Measurements from ENCODE around the gene BFSP2. TPM values are rescaled to one million over a fixed set of nuclear protein-coding genes. Genes with fewer than 3 reads are reported as not detected.

BFSP2 gene
- total RNA-seq, 1 experiment from 2014 or later = not detected

DNA sequence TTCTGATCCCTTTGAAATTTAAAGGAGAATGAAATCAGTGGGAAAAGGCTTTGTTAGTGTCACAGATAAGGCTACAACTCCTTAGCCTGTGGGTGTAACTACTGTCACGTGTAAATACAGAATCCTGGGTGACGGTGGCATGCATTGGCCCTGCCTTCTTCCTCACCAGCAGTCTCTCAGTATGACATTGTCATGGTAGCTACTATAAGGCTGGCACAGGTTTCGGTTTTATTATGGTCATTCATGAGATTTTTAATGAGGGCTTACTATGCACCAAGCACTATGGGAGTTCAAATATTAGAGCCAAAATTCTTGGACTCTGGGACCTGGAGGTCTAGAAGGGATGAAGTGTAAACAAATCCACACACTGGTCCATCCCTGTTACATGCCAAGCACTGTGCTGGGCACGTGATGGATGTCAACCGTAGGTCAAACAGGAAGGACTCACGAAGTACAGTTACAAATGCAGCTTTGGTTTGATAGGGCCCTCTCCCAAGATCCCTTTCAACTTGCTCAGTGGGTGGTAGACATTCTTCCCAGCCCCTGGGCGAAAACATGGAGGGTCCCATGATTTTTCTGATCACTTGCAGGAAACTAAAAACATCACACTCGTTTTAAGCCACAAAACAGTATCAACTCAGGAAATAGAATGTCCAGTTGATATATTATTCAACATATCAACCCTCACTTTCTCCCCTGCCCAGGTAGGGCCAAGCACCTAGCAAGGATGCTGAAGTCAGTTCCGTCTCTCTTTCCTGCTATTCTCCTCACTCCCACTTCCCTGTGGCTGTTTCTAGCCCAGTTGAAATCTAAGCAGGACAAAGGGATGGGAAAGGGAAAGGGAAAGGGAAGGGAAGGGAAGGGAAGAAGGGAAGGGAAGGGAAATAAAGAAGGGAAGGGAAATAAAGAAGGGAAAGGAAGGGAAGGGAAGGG lies 25.3 kb downstream of the BFSP2 start:
- intact Hi-C loops (cut with micrococcal nuclease) = no loop called here
- no peak for DNase-seq (ENCODE audit: unreplicated experiment)
- H3K27ac Mint-ChIP-seq (ENCODE audit: low read depth, unreplicated experiment) = no peak overlapping the region
- no peak overlapping the region for H3K4me3 Mint-ChIP-seq (ENCODE audit: unreplicated experiment)
- CTCF ChIA-PET = interaction anchor here (0.6 to 4.2 kb wide), 19 partner anchors 8 to 699 kb away, joined by 3 to 41 read pairs (median 5); no protein-coding TSS in a partner anchor
- no peaks in the 10 kb centered on the region for H3K4me1 Mint-ChIP-seq (ENCODE audit: insufficient read depth, unreplicated experiment)
- no peaks in the 10 kb centered on the region for H3K9me3 Mint-ChIP-seq (ENCODE audit: unreplicated experiment)
- TF ChIP-seq, protein P1, sequence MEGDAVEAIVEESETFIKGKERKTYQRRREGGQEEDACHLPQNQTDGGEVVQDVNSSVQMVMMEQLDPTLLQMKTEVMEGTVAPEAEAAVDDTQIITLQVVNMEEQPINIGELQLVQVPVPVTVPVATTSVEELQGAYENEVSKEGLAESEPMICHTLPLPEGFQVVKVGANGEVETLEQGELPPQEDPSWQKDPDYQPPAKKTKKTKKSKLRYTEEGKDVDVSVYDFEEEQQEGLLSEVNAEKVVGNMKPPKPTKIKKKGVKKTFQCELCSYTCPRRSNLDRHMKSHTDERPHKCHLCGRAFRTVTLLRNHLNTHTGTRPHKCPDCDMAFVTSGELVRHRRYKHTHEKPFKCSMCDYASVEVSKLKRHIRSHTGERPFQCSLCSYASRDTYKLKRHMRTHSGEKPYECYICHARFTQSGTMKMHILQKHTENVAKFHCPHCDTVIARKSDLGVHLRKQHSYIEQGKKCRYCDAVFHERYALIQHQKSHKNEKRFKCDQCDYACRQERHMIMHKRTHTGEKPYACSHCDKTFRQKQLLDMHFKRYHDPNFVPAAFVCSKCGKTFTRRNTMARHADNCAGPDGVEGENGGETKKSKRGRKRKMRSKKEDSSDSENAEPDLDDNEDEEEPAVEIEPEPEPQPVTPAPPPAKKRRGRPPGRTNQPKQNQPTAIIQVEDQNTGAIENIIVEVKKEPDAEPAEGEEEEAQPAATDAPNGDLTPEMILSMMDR (IDR thresholded peaks at IDR 0.05; ENCODE audit: unreplicated experiment) = no peak
- H3K27me3 Mint-ChIP-seq (ENCODE audit: insufficient read depth, unreplicated experiment) = no peaks in the 10 kb centered on the region
- no TSS peak for BruUV-seq (replicated peaks)
- no peaks in the 10 kb centered on the region for H3K36me3 Mint-ChIP-seq (ENCODE audit: insufficient read depth, unreplicated experiment)
- POLR2A ChIA-PET = no interaction called here

DNA sequence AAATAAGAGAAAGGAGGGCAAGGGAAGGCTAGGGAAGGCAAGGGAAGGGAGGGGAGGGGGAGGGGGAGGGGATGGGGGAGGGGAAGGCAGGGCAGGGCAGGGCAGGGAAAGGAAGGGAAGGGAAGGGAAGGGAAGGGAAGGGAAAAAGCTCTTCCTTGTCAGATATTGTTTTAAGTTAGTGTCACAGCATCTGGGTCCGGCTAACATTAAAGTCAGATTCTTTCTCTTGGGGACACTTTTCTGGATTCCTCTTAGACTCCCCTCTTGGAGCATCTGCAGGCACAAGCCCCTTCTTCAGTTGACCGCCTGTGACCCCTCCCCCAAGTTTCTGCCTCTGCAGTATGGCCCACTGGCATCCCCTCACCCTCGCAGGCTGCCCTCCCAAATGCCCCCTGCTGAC lies 26.0 kb downstream of the BFSP2 start:
- H3K4me1 Mint-ChIP-seq (ENCODE audit: insufficient read depth, unreplicated experiment) = no peaks in the 10 kb centered on the region
- H3K9me3 Mint-ChIP-seq (ENCODE audit: unreplicated experiment) = no peaks in the 10 kb centered on the region
- no peaks in the 10 kb centered on the region for H3K36me3 Mint-ChIP-seq (ENCODE audit: insufficient read depth, unreplicated experiment)
- no peak for DNase-seq (ENCODE audit: unreplicated experiment)
- no TSS peak for BruUV-seq (replicated peaks)
- ChIA-PET CTCF (interaction anchor here (0.6 to 4.2 kb wide), 11 partner anchors 12 to 698 kb away, joined by 3 to 41 read pairs (median 3); no protein-coding TSS in a partner anchor), POLR2A (no interaction called here)
- intact Hi-C loops (cut with micrococcal nuclease) = no loop called here
- TF ChIP-seq, protein P1 (IDR thresholded peaks at IDR 0.05; ENCODE audit: unreplicated experiment) = no peak
- H3K27ac Mint-ChIP-seq (ENCODE audit: low read depth, unreplicated experiment) = no peak overlapping the region
- H3K27me3 Mint-ChIP-seq (ENCODE audit: insufficient read depth, unreplicated experiment) = no peaks in the 10 kb centered on the region
- H3K4me3 Mint-ChIP-seq (ENCODE audit: unreplicated experiment) = no peak overlapping the region

DNA sequence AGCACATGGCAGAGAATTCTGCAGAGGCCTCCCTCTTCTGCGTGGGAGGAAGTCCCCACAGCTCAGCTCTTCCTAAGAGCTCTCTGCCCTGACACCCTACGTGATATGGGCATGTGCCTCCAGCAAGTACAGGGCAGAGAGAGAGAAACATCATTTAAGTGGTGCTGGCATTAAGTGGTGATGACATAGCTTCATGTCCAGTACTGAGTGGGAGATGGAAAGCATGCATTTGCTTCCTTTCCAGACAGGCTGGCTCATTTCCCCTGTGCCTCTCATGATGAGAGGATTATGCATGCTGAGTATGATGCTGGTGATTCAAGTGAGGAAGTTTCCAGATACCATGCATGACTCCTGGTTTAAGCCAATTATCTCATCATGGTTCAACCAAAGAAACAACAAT lies 26.9 kb downstream of the BFSP2 start:
- no peak for DNase-seq (ENCODE audit: unreplicated experiment)
- intact Hi-C loops (cut with micrococcal nuclease) = no loop called here
- CTCF ChIA-PET = interaction anchor here (0.7 to 4.2 kb wide), 10 partner anchors 10 to 702 kb away, joined by 3 to 41 read pairs (median 3); no protein-coding TSS in a partner anchor
- no peak overlapping the region for H3K4me3 Mint-ChIP-seq (ENCODE audit: unreplicated experiment)
- no peaks in the 10 kb centered on the region for H3K36me3 Mint-ChIP-seq (ENCODE audit: insufficient read depth, unreplicated experiment)
- TF ChIP-seq, protein P1 (IDR thresholded peaks at IDR 0.05; ENCODE audit: unreplicated experiment) = no peak
- H3K4me1 Mint-ChIP-seq (ENCODE audit: insufficient read depth, unreplicated experiment) = no peaks in the 10 kb centered on the region
- H3K27me3 Mint-ChIP-seq (ENCODE audit: insufficient read depth, unreplicated experiment) = no peaks in the 10 kb centered on the region
- POLR2A ChIA-PET = no interaction called here
- no TSS peak for BruUV-seq (replicated peaks)
- no peaks in the 10 kb centered on the region for H3K9me3 Mint-ChIP-seq (ENCODE audit: unreplicated experiment)
- H3K27ac Mint-ChIP-seq (ENCODE audit: low read depth, unreplicated experiment) = no peak overlapping the region

DNA sequence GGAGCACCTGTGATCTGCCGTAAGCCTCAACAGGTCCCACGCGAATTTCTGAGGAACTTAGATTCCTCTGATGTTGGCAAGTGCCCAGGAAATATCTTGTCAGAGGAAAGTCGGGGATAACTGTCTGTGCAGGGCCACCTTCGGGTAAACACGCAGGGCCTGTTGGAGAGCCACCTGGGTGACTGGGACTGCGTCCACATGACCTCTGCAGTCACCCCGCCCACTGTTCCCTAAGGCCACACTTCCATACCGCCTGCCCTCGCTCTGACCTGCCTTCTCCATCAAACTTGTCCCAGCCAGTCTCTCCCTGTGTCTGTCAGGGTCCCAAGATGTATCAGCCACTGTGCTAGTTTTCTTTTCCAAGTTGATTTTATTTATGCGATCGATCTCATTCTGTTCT lies 28.7 kb downstream of the BFSP2 start:
- H3K27me3 Mint-ChIP-seq (ENCODE audit: insufficient read depth, unreplicated experiment) = no peaks in the 10 kb centered on the region
- H3K9me3 Mint-ChIP-seq (ENCODE audit: unreplicated experiment) = no peaks in the 10 kb centered on the region
- no peak for DNase-seq (ENCODE audit: unreplicated experiment)
- no peak overlapping the region for H3K27ac Mint-ChIP-seq (ENCODE audit: low read depth, unreplicated experiment)
- TF ChIP-seq, protein P1 (IDR thresholded peaks at IDR 0.05; ENCODE audit: unreplicated experiment) = no peak
- intact Hi-C loops (cut with micrococcal nuclease) = no loop called here
- CTCF ChIA-PET = no interaction called here
- no peaks in the 10 kb centered on the region for H3K4me1 Mint-ChIP-seq (ENCODE audit: insufficient read depth, unreplicated experiment)
- no TSS peak for BruUV-seq (replicated peaks)
- POLR2A ChIA-PET = no interaction called here
- no peaks in the 10 kb centered on the region for H3K36me3 Mint-ChIP-seq (ENCODE audit: insufficient read depth, unreplicated experiment)
- H3K4me3 Mint-ChIP-seq (ENCODE audit: unreplicated experiment) = no peak overlapping the region

Data from MCF 10A (cell line).